ENCODE data around the gene ZDHHC11B.
"Not testable (repeated sequence)": the region's sequence is repeated elsewhere in the genome, so short reads cannot be mapped to it uniquely, and the experiment has no call there.

Gene ZDHHC11B, protein sequence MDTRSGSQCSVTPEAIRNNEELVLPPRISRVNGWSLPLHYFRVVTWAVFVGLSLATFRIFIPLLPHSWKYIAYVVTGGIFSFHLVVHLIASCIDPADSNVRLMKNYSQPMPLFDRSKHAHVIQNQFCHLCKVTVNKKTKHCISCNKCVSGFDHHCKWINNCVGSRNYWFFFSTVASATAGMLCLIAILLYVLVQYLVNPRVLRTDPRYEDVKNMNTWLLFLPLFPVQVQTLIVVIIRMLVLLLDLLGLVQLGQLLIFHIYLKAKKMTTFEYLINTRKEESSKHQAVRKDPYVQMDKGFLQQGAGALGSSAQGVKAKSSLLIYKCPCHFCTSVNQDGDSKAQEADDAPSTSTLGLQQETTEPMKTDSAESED

DNA sequence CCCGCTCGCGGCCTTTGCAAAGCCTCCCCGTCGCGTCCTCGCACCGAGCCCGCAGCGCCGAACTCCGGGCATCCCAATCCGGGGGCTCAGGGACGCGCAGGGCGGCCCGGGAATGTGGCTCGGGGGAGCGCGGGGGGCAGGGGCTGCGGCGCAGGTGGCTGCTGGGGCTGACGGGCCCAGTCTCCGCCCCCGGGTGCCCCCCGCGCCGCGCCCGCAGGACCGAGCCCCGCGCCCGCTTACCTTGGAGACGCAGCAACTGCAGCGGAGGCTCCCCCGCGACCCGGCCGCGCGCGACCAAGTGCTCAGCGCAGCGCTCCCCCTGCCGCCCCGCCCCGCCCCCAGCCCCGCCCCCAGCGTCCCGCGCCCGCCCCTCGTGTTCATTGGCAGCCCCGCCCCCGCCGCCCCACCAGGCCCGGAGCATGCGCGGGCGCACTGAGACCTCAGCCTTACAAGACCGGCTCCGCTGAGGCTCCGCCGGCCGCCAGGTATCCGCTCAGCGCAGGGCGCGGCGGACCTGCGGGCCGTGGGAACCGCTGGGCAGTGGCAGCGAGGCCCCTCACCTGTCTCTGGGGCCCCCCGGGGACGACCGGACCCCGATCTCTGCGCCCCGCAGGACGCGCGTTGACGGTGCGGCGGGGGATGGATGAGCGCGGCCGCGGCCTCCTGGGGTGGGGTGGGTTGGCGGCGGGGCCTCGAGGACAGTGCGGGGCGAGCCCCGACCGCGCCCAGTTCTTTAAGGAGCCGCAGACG lies at the start of gene ZDHHC11B:
Gene ZDHHC11B (minus strand): TSS at position 302 of the 750 bp plus-strand sequence. CDS start 17,810 bp downstream, outside the sequence.
- peaks cover 16% of the 10 kb centered on the region for H3K36me3 Mint-ChIP-seq (ENCODE audit: low read depth)
- H3K9me3 Mint-ChIP-seq: peaks cover 13% of the 10 kb centered on the region
- H3K4me1 Mint-ChIP-seq, H3K27ac Mint-ChIP-seq: not testable (repeated sequence)
- peak within 1 kb of the TSS; percentile 74 to 80 (median 79) for H3K4me3 Mint-ChIP-seq
- peaks cover 26% of the 10 kb centered on the region for H3K27me3 Mint-ChIP-seq (ENCODE audit: low read depth)

DNA sequence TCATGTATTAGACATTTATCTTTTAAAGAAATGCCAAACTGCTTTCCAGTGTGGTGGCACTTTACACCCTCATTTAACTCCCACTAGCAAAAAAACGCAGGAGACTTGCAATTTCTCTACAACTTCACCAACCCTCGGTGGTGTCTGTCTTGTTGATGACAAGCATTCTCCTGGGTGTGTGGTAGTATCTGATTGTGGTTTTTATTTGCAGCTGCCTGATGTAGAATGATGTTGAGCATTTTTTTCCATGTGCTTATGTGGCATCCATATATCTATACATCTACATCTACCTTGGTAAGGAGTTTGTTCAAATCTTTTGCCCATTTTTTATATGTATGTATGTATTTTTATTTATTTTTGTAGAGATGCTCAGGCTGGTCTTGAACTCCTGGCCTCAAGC lies 49.5 kb upstream of the ZDHHC11B start:
- H3K27me3 Mint-ChIP-seq (ENCODE audit: low read depth); H3K4me1 Mint-ChIP-seq; H3K27ac Mint-ChIP-seq; H3K36me3 Mint-ChIP-seq (ENCODE audit: low read depth); H3K4me3 Mint-ChIP-seq; H3K9me3 Mint-ChIP-seq: not testable (repeated sequence)

DNA sequence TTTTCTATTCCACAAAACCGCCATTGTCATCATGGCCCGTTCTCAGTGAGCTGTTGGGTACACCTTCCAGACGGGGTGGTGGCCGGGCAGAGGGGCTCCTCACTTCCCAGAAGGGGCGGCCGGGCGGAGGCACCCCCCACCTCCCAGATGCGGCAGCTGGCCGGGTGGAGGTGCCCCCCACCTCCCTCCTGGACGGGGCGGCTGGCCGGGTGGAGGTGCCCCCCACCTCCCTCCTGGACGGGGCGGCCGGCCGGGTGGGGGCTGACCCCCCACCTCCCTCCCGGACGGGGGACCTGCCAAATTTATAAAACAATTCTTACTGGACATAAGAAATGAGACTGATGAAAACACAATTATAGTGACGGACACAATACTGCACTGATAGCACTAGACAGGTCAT lies 43.7 kb upstream of the ZDHHC11B start:
- H3K9me3 Mint-ChIP-seq; H3K4me3 Mint-ChIP-seq; H3K27me3 Mint-ChIP-seq (ENCODE audit: low read depth); H3K4me1 Mint-ChIP-seq; H3K27ac Mint-ChIP-seq: not testable (repeated sequence)
- H3K36me3 Mint-ChIP-seq (ENCODE audit: low read depth): peaks cover 20% of the 10 kb centered on the region

DNA sequence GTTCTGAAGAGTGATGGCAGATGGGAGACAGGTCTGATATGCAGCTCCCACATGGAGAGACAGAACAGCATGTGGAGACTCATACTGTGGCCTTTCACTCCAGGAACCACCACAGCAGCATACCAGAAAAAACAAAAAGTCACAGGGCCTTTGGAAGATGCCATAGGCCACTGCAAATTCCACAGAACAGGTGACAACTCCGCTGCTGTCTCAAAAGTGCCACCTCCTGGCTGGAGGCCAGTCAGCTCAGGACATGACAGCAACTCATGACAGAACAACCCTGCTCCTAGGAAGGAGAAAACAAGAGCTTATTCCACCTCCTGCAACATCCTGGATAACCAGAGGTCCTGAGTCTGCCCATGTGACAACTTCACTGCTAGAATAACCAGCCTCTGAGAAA lies 41.0 kb upstream of the ZDHHC11B start:
- not testable (repeated sequence) for H3K9me3 Mint-ChIP-seq; H3K4me1 Mint-ChIP-seq; H3K27me3 Mint-ChIP-seq (ENCODE audit: low read depth); H3K4me3 Mint-ChIP-seq; H3K27ac Mint-ChIP-seq
- peaks cover 36% of the 10 kb centered on the region for H3K36me3 Mint-ChIP-seq (ENCODE audit: low read depth)

DNA sequence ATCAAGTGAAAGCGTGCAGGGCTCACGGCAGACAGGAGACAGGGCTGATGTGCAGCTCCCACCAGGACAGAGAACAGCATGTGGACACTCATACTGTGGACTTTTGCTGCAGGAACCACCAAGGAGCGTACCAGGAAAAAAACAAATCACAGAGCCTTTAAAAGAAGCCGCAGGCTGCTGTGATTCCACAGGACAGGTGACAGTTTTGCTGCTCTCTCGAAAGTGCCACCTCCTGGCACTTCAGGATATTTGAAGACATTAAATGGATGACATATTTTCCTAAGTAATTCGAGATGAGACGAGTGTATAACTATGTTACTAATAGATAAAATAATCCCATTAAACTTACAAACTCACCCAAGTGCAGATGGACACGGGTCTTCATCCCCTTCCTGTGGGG lies 37.0 kb upstream of the ZDHHC11B start:
- H3K4me3 Mint-ChIP-seq: no peak overlapping the region
- no peaks in the 10 kb centered on the region for H3K9me3 Mint-ChIP-seq
- H3K27me3 Mint-ChIP-seq (ENCODE audit: low read depth): no peaks in the 10 kb centered on the region
- no peak overlapping the region for H3K27ac Mint-ChIP-seq
- H3K36me3 Mint-ChIP-seq (ENCODE audit: low read depth): peaks cover 50% of the 10 kb centered on the region
- TF ChIP-seq, protein P1, sequence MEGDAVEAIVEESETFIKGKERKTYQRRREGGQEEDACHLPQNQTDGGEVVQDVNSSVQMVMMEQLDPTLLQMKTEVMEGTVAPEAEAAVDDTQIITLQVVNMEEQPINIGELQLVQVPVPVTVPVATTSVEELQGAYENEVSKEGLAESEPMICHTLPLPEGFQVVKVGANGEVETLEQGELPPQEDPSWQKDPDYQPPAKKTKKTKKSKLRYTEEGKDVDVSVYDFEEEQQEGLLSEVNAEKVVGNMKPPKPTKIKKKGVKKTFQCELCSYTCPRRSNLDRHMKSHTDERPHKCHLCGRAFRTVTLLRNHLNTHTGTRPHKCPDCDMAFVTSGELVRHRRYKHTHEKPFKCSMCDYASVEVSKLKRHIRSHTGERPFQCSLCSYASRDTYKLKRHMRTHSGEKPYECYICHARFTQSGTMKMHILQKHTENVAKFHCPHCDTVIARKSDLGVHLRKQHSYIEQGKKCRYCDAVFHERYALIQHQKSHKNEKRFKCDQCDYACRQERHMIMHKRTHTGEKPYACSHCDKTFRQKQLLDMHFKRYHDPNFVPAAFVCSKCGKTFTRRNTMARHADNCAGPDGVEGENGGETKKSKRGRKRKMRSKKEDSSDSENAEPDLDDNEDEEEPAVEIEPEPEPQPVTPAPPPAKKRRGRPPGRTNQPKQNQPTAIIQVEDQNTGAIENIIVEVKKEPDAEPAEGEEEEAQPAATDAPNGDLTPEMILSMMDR (IDR thresholded peaks at IDR 0.05; ENCODE audit: unreplicated experiment in 3 of 3): no peak
- H3K4me1 Mint-ChIP-seq: no peaks in the 10 kb centered on the region

DNA sequence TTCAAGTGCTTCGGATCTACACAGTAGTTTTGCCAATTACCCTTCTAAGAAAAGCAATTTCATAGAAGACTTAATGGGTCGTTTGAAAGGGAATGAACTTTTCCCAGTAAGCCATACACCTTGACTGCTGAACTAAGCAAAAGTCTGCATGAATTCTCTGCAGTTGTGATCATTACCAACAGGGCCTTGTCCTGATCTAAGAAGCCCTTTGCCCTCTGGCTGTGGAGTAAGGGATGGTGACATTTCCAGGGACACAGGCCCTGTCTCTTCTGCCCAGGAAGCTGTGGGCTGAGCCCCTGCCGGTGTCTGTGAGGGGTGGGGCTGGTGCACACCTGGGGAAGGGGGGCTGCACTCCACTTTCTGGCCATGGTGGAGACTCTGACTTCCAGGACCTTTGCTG lies 35.7 kb upstream of the ZDHHC11B start:
- Mint-ChIP-seq H3K4me1 (no peaks in the 10 kb centered on the region), H3K4me3 (no peak overlapping the region), H3K27me3 (ENCODE audit: low read depth) (no peaks in the 10 kb centered on the region), H3K9me3 (peaks cover 2% of the 10 kb centered on the region), H3K27ac (no peak overlapping the region), H3K36me3 (ENCODE audit: low read depth) (peaks cover 56% of the 10 kb centered on the region)
- TF ChIP-seq, protein P1 (IDR thresholded peaks at IDR 0.05; ENCODE audit: unreplicated experiment in 3 of 3): no peak

DNA sequence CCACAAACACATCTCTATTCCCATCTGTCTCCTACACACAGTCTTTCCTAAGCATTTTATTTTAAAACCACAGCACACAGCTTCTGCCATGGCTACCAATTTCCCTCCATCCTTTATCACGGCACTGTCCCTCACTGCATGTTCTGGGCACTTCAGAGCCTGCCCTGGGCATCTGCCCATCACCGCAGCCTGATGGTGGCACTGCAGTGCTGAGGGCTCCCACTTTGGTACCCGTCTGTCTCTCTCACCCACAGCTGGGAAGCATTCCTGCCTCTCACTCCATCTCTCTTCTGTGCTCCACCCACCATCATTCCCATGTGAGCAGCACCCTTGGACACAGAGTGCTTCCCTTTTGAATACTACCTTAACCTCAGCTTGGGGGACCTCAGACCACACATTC lies 34.5 kb upstream of the ZDHHC11B start:
- TF ChIP-seq, protein P1 (IDR thresholded peaks at IDR 0.05; ENCODE audit: unreplicated experiment in 3 of 3): no peak
- Mint-ChIP-seq H3K27me3 (ENCODE audit: low read depth) (no peaks in the 10 kb centered on the region), H3K36me3 (ENCODE audit: low read depth) (peaks cover 51% of the 10 kb centered on the region), H3K9me3 (peaks cover 5% of the 10 kb centered on the region), H3K27ac (no peak overlapping the region), H3K4me3 (no peak overlapping the region), H3K4me1 (no peaks in the 10 kb centered on the region)

DNA sequence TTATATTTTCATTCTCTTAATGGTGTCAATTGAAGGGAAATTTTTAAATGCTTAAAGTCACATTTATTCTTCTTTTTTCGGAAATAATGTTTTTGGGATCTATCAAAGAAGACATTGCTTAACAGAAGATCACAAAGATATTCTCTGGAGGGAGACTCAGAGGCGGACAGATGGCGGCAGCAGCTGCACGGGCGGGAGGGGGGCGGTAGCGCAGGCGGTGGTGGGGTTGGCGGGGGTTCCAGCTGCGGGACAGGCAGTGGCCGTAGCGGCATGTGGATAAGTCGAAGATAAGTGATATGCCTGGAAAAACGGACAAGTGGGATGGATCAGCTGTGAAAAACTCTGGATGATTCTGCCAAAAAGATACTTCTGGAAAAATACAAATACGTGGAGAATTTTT lies 31.6 kb upstream of the ZDHHC11B start:
- Mint-ChIP-seq H3K9me3 (peaks cover 5% of the 10 kb centered on the region), H3K4me1 (no peaks in the 10 kb centered on the region), H3K4me3 (no peak overlapping the region), H3K36me3 (ENCODE audit: low read depth) (peaks cover 28% of the 10 kb centered on the region), H3K27me3 (ENCODE audit: low read depth) (no peaks in the 10 kb centered on the region), H3K27ac (no peak overlapping the region)
- TF ChIP-seq, protein P1 (IDR thresholded peaks at IDR 0.05; ENCODE audit: unreplicated experiment in 3 of 3): no peak
